Mesothelial cell of epicardium (in vitro differentiated cells): ENCODE measurements around the gene SLAIN2. TPM values are rescaled to one million over a fixed set of nuclear protein-coding genes. Genes with fewer than 3 reads are reported as not detected.

Experiments used
- DNase-seq, 2 experiments: peaks; one replicate each; pipeline ENCODE4 v3.0.0; 2021; ENCODE audit warnings: low spot score in 2 of 2; ENCODE audit not compliant: unreplicated experiment in 2 of 2
- H3K27ac Mint-ChIP-seq: 2 replicates; pipeline ENCODE4 v1.8.0; 2021; ENCODE audit warnings: mixed read lengths
- H3K27me3 Mint-ChIP-seq: 2 replicates; pipeline ENCODE4 v1.8.0; 2021; ENCODE audit warnings: low read depth, mixed read lengths
- H3K36me3 Mint-ChIP-seq: 2 replicates; pipeline ENCODE4 v1.8.0; 2021; ENCODE audit warnings: mixed read lengths
- H3K4me1 Mint-ChIP-seq: 2 replicates; pipeline ENCODE4 v1.8.0; 2021; ENCODE audit warnings: mixed read lengths
- H3K4me3 Mint-ChIP-seq: 2 replicates; pipeline ENCODE4 v1.8.0; 2021; ENCODE audit warnings: mild to moderate bottlenecking, moderate library complexity, mixed read lengths
- H3K9me3 Mint-ChIP-seq: 2 replicates; pipeline ENCODE4 v1.8.0; 2021; ENCODE audit warnings: mixed read lengths
- total RNA-seq: library from RNA; stranded (reverse); gene quantifications from 3 replicates; pipeline ENCODE4 v1.2.1, GENCODE V29; 2021
- TF ChIP-seq, protein P1 (sequence below): fragments of 200-600 bp; sonication (generic); IDR thresholded peaks from one replicate; pipeline ENCODE4 v1.5.0; 2021; ENCODE audit warnings: antibody characterized with exemption; ENCODE audit not compliant: unreplicated experiment

SLAIN2 gene
- total RNA-seq, 1 donor from 2014 or later, result 60.1 TPM

DNA sequence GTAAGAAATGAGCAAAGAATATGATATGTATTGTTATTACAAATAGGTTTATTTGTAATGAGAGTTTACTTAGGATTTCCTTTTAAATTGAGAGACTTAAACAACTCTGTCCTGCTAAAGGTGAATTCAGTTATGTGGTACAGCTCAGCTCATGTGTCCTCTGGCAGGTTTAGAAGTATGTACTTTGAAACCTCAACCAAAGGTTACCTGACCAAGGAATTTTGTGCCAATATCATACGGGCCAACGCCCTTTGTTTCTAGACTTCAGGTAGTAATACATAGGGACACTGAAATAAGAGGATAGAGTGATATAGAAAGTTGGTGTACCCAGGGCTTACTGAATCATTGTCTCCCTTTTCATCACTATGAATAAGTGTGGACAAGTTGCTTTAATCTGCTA, 25.7 kb downstream of the SLAIN2 start:
- Mint-ChIP-seq H3K9me3 (no peaks in the 10 kb centered on the region), H3K4me3 (no peak overlapping the region), H3K4me1 (peaks cover 16% of the 10 kb centered on the region), H3K27ac (no peak overlapping the region), H3K36me3 (peaks cover 12% of the 10 kb centered on the region), H3K27me3 (no peaks in the 10 kb centered on the region)
- DNase-seq, result no peak
- TF ChIP-seq, protein P1, sequence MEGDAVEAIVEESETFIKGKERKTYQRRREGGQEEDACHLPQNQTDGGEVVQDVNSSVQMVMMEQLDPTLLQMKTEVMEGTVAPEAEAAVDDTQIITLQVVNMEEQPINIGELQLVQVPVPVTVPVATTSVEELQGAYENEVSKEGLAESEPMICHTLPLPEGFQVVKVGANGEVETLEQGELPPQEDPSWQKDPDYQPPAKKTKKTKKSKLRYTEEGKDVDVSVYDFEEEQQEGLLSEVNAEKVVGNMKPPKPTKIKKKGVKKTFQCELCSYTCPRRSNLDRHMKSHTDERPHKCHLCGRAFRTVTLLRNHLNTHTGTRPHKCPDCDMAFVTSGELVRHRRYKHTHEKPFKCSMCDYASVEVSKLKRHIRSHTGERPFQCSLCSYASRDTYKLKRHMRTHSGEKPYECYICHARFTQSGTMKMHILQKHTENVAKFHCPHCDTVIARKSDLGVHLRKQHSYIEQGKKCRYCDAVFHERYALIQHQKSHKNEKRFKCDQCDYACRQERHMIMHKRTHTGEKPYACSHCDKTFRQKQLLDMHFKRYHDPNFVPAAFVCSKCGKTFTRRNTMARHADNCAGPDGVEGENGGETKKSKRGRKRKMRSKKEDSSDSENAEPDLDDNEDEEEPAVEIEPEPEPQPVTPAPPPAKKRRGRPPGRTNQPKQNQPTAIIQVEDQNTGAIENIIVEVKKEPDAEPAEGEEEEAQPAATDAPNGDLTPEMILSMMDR, result no peak

DNA sequence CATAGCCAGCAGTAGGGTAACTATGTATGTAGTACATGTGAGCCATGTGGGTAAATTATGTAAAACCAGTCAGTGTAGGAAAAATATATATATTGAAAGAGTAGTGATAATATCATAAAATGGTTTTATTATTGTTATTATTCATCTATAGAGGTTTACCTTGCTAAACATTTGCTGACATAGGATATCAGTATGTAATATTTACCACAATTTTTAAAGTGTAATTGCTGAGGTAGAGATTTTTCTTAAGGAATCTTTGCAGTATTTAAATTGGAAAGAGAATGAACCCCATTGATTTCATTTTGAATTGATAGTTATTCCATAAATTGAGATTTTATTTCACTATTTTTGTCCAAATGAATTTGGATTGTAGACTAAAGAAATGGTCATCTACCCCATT, 27.1 kb downstream of the SLAIN2 start:
- H3K9me3 Mint-ChIP-seq, result no peaks in the 10 kb centered on the region
- no peak overlapping the region for H3K27ac Mint-ChIP-seq
- TF ChIP-seq, protein P1, result no peak
- no peak overlapping the region for H3K4me3 Mint-ChIP-seq
- DNase-seq, result no peak
- H3K27me3 Mint-ChIP-seq, result no peaks in the 10 kb centered on the region
- peaks cover 10% of the 10 kb centered on the region for H3K36me3 Mint-ChIP-seq
- H3K4me1 Mint-ChIP-seq, result peaks cover 20% of the 10 kb centered on the region

DNA sequence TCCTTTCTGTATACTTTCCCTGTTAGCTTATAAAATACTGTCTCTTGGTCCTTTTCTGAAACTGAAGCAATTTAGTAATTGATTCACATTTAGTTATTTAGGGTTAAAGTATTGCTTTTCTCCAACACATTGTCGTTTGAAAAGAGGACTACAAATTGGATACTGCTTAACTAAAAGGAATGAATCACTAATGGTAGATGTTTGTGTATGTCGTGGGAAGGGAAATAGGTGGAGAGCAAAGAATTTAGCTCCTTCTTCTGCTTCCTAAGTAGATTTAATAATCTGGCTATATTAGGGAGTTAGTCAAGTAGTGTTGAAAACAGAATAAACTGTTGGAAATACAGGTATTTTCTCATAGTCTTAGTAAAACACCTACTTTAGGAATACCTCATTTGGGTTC, 27.9 kb downstream of the SLAIN2 start:
- DNase-seq, result no peak
- peaks cover 10% of the 10 kb centered on the region for H3K36me3 Mint-ChIP-seq
- peak overlapping the region; percentile 75 for H3K27ac Mint-ChIP-seq
- TF ChIP-seq, protein P1, result no peak
- no peaks in the 10 kb centered on the region for H3K27me3 Mint-ChIP-seq
- H3K4me1 Mint-ChIP-seq, result peaks cover 20% of the 10 kb centered on the region
- no peak overlapping the region for H3K4me3 Mint-ChIP-seq
- no peaks in the 10 kb centered on the region for H3K9me3 Mint-ChIP-seq

DNA sequence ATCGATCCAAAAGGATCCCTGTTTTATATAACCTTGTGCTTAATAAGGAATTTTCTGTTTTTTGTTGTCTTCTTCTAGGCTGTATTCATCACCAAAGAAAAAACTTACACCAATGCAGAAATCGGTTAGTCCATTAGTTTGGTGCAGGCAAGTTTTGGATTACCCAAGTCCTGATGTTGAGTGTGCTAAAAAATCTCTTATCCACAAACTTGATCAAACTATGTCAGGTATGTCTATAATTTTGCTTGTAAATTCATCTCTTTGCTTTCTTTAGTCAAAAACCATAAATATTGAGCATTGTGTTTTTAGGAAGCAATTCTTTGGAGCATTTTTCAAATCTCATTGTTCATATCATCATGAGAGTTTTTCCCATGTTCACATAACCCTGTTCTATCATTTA, 28.4 kb downstream of the SLAIN2 start:
- H3K4me1 Mint-ChIP-seq, result peaks cover 24% of the 10 kb centered on the region
- H3K9me3 Mint-ChIP-seq, result no peaks in the 10 kb centered on the region
- peak overlapping the region; percentile 75 for H3K27ac Mint-ChIP-seq
- DNase-seq, result no peak
- H3K36me3 Mint-ChIP-seq, result peaks cover 13% of the 10 kb centered on the region
- no peaks in the 10 kb centered on the region for H3K27me3 Mint-ChIP-seq
- H3K4me3 Mint-ChIP-seq, result no peak overlapping the region
- TF ChIP-seq, protein P1, result no peak

DNA sequence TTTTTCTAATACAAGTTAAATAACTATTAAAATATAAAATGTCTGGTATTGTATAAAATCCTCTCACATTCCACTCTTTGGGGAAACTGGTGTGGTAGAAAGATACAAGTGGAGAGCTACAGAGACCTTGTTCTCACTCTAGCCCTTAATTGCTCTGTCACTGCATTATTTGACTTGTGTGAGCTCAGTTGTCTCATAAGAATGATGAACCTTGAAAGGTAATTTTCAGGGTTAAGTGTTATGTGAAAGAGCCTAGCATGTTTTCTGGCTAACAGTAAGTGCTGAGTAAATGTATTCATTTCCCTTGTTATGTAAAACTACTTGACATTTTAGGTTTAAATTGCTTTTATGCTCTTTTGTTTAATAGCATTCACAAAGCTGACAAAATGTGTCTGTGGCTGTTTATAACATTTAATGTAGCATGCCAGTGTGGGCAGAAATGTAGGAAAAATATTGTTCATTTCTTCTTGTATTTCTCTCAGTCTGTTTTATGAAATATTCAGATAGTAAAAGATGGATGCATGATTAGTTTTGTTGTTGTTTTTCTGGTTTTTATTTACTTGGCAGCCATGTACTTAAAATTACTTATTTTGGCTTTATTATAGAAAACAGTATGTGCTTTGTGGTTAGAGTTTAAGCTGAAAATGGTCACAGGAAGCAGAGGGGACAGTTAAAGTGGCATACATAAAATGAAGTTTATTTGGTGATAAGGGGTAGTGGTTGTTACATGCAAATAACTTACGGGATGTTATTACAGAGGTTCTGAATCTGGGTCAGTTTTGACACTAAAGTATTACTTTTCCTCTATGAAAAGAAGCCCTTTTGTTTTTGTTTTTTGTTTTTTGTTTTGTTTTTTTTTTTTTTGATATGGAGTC, 29.2 kb downstream of the SLAIN2 start:
- H3K27ac Mint-ChIP-seq, result peak overlapping the region; percentile 69
- no peak overlapping the region for H3K4me3 Mint-ChIP-seq
- TF ChIP-seq, protein P1, result no peak
- H3K36me3 Mint-ChIP-seq, result peaks cover 10% of the 10 kb centered on the region
- no peaks in the 10 kb centered on the region for H3K27me3 Mint-ChIP-seq
- peaks cover 29% of the 10 kb centered on the region for H3K4me1 Mint-ChIP-seq
- DNase-seq, result no peak
- no peaks in the 10 kb centered on the region for H3K9me3 Mint-ChIP-seq
